Measurements from ENCODE around the gene GUCY1A1.

GRCh38 chr4:155777971-155778735 lies 111.5 kb downstream of the GUCY1A1 start:
- TF ChIP-seq RELA (CRISPR knock-in tag; IDR thresholded peaks at IDR 0.05; ENCODE audit: borderline replicate concordance) (no peak), CTCF (IDR thresholded peaks at IDR 0.05) (no peak), NFYB (CRISPR knock-in tag; conservative IDR thresholded peaks at IDR 0.05; ENCODE audit: low read depth) (no peak), USF2 (CRISPR knock-in tag; IDR thresholded peaks at IDR 0.05) (no peak), ELF4 (CRISPR knock-in tag; IDR thresholded peaks at IDR 0.05; ENCODE audit: low read depth) (no peak), ZSCAN18 (CRISPR knock-in tag; IDR thresholded peaks at IDR 0.05) (no peak), MAX (CRISPR knock-in tag; IDR thresholded peaks at IDR 0.05) (no peak), FOXP1 (CRISPR knock-in tag; IDR thresholded peaks at IDR 0.05; ENCODE audit: borderline replicate concordance) (no peak), USF1 (CRISPR knock-in tag; IDR thresholded peaks at IDR 0.05) (no peak), ETV6 (CRISPR knock-in tag; IDR thresholded peaks at IDR 0.05) (no peak), E2F4 (CRISPR knock-in tag; IDR thresholded peaks at IDR 0.05; ENCODE audit: borderline replicate concordance, low read depth) (no peak), TP53 (CRISPR knock-in tag; IDR thresholded peaks at IDR 0.05) (no peak)

All from WTC11 (cell line).